ENCODE results near the gene C19orf12.

C19orf12 gene

GRCh38 chr19:29752450-29753025, 37.5 kb upstream of the C19orf12 start:
- Histone ChIP-seq H3K27me3 (ENCODE audit: control insufficient read depth, insufficient read depth, low read length) (no peaks in the 10 kb centered on the region), H3K9ac (ENCODE audit: low read depth, low read length) (no peak overlapping the region)

GRCh38 chr19:29751932-29752331, 36.9 kb upstream of the C19orf12 start:
- Histone ChIP-seq H3K27me3 (ENCODE audit: control insufficient read depth, insufficient read depth, low read length) (no peaks in the 10 kb centered on the region), H3K4me1 (ENCODE audit: control insufficient read depth, insufficient read depth, low read length) (no peaks in the 10 kb centered on the region)

More at GRCh38 chr19:29752450-29753025, 37.5 kb upstream of the C19orf12 start:
- Histone ChIP-seq H3K4me3 (ENCODE audit: low read depth, low read length) (no peak overlapping the region), H3K9me3 (ENCODE audit: control insufficient read depth, insufficient read depth, low read length) (no peaks in the 10 kb centered on the region), H3K36me3 (ENCODE audit: control insufficient read depth, insufficient read depth, low read length) (no peaks in the 10 kb centered on the region), H3K27ac (ENCODE audit: low read depth, low read length) (no peak overlapping the region), H3K4me1 (ENCODE audit: control insufficient read depth, insufficient read depth, low read length) (no peaks in the 10 kb centered on the region)

GRCh38 chr19:29750001-29750400, 34.9 kb upstream of the C19orf12 start:
- H3K36me3 ChIP-seq (ENCODE audit: control insufficient read depth, insufficient read depth, low read length), result no peaks in the 10 kb centered on the region
- H3K4me1 ChIP-seq (ENCODE audit: control insufficient read depth, insufficient read depth, low read length), result no peaks in the 10 kb centered on the region
- no peak overlapping the region for H3K4me3 ChIP-seq (ENCODE audit: low read depth, low read length)
- H3K9me3 ChIP-seq (ENCODE audit: control insufficient read depth, insufficient read depth, low read length), result no peaks in the 10 kb centered on the region
- no peak overlapping the region for H3K9ac ChIP-seq (ENCODE audit: low read depth, low read length)
- no peaks in the 10 kb centered on the region for H3K27me3 ChIP-seq (ENCODE audit: control insufficient read depth, insufficient read depth, low read length)
- H3K27ac ChIP-seq (ENCODE audit: low read depth, low read length), result no peak overlapping the region

More at GRCh38 chr19:29751932-29752331, 36.9 kb upstream of the C19orf12 start:
- Histone ChIP-seq H3K9me3 (ENCODE audit: control insufficient read depth, insufficient read depth, low read length) (no peaks in the 10 kb centered on the region), H3K4me3 (ENCODE audit: low read depth, low read length) (no peak overlapping the region), H3K27ac (ENCODE audit: low read depth, low read length) (no peak overlapping the region), H3K36me3 (ENCODE audit: control insufficient read depth, insufficient read depth, low read length) (no peaks in the 10 kb centered on the region), H3K9ac (ENCODE audit: low read depth, low read length) (no peak overlapping the region)

GRCh38 chr19:29748996-29749849, 34.2 kb upstream of the C19orf12 start:
- no peaks in the 10 kb centered on the region for H3K9me3 ChIP-seq (ENCODE audit: control insufficient read depth, insufficient read depth, low read length)
- H3K27me3 ChIP-seq (ENCODE audit: control insufficient read depth, insufficient read depth, low read length), result no peaks in the 10 kb centered on the region
- no peaks in the 10 kb centered on the region for H3K4me1 ChIP-seq (ENCODE audit: control insufficient read depth, insufficient read depth, low read length)
- H3K4me3 ChIP-seq (ENCODE audit: low read depth, low read length), result no peak overlapping the region
- H3K27ac ChIP-seq (ENCODE audit: low read depth, low read length), result no peak overlapping the region
- no peak overlapping the region for H3K9ac ChIP-seq (ENCODE audit: low read depth, low read length)
- H3K36me3 ChIP-seq (ENCODE audit: control insufficient read depth, insufficient read depth, low read length), result no peaks in the 10 kb centered on the region

GRCh38 chr19:29745253-29745652, 30.2 kb upstream of the C19orf12 start:
- Histone ChIP-seq H3K27ac (ENCODE audit: low read depth, low read length) (no peak overlapping the region), H3K36me3 (ENCODE audit: control insufficient read depth, insufficient read depth, low read length) (no peaks in the 10 kb centered on the region), H3K9me3 (ENCODE audit: control insufficient read depth, insufficient read depth, low read length) (no peaks in the 10 kb centered on the region), H3K4me3 (ENCODE audit: low read depth, low read length) (no peak overlapping the region), H3K4me1 (ENCODE audit: control insufficient read depth, insufficient read depth, low read length) (no peaks in the 10 kb centered on the region), H3K9ac (ENCODE audit: low read depth, low read length) (no peak overlapping the region), H3K27me3 (ENCODE audit: control insufficient read depth, insufficient read depth, low read length) (no peaks in the 10 kb centered on the region)

GRCh38 chr19:29743681-29744080, 28.6 kb upstream of the C19orf12 start:
- no peaks in the 10 kb centered on the region for H3K4me1 ChIP-seq (ENCODE audit: control insufficient read depth, insufficient read depth, low read length)
- H3K27ac ChIP-seq (ENCODE audit: low read depth, low read length), result no peak overlapping the region
- no peaks in the 10 kb centered on the region for H3K9me3 ChIP-seq (ENCODE audit: control insufficient read depth, insufficient read depth, low read length)
- no peaks in the 10 kb centered on the region for H3K36me3 ChIP-seq (ENCODE audit: control insufficient read depth, insufficient read depth, low read length)
- no peaks in the 10 kb centered on the region for H3K27me3 ChIP-seq (ENCODE audit: control insufficient read depth, insufficient read depth, low read length)
- no peak overlapping the region for H3K9ac ChIP-seq (ENCODE audit: low read depth, low read length)
- no peak overlapping the region for H3K4me3 ChIP-seq (ENCODE audit: low read depth, low read length)

- no peak overlapping the region for H3K4me3 ChIP-seq (ENCODE audit: low read depth, low read length)
- H3K4me1 ChIP-seq (ENCODE audit: control insufficient read depth, insufficient read depth, low read length), result no peaks in the 10 kb centered on the region
- no peaks in the 10 kb centered on the region for H3K27me3 ChIP-seq (ENCODE audit: control insufficient read depth, insufficient read depth, low read length)
- no peaks in the 10 kb centered on the region for H3K36me3 ChIP-seq (ENCODE audit: control insufficient read depth, insufficient read depth, low read length)
- no peak overlapping the region for H3K27ac ChIP-seq (ENCODE audit: low read depth, low read length)
- H3K9ac ChIP-seq (ENCODE audit: low read depth, low read length), result no peak overlapping the region
- H3K9me3 ChIP-seq (ENCODE audit: control insufficient read depth, insufficient read depth, low read length), result no peaks in the 10 kb centered on the region
These were observed 26.7 kb upstream of the C19orf12 start for GRCh38 chr19:29741776-29742175.

- H3K27ac ChIP-seq (ENCODE audit: low read depth, low read length), result no peak overlapping the region
- H3K27me3 ChIP-seq (ENCODE audit: control insufficient read depth, insufficient read depth, low read length), result no peaks in the 10 kb centered on the region
- no peaks in the 10 kb centered on the region for H3K36me3 ChIP-seq (ENCODE audit: control insufficient read depth, insufficient read depth, low read length)
- H3K9ac ChIP-seq (ENCODE audit: low read depth, low read length), result no peak overlapping the region
- no peak overlapping the region for H3K4me3 ChIP-seq (ENCODE audit: low read depth, low read length)
- no peaks in the 10 kb centered on the region for H3K9me3 ChIP-seq (ENCODE audit: control insufficient read depth, insufficient read depth, low read length)
- H3K4me1 ChIP-seq (ENCODE audit: control insufficient read depth, insufficient read depth, low read length), result no peaks in the 10 kb centered on the region
These were observed 26.2 kb upstream of the C19orf12 start for GRCh38 chr19:29741226-29741625.

GRCh38 chr19:29737461-29738000, 22.5 kb upstream of the C19orf12 start:
- Histone ChIP-seq H3K27me3 (ENCODE audit: control insufficient read depth, insufficient read depth, low read length) (no peaks in the 10 kb centered on the region), H3K4me3 (ENCODE audit: low read depth, low read length) (no peak overlapping the region), H3K4me1 (ENCODE audit: control insufficient read depth, insufficient read depth, low read length) (no peaks in the 10 kb centered on the region), H3K36me3 (ENCODE audit: control insufficient read depth, insufficient read depth, low read length) (no peaks in the 10 kb centered on the region), H3K9me3 (ENCODE audit: control insufficient read depth, insufficient read depth, low read length) (no peaks in the 10 kb centered on the region), H3K9ac (ENCODE audit: low read depth, low read length) (no peak overlapping the region), H3K27ac (ENCODE audit: low read depth, low read length) (no peak overlapping the region)

GRCh38 chr19:29735829-29736228, 20.8 kb upstream of the C19orf12 start:
- no peak overlapping the region for H3K4me3 ChIP-seq (ENCODE audit: low read depth, low read length)
- no peak overlapping the region for H3K9ac ChIP-seq (ENCODE audit: low read depth, low read length)
- no peaks in the 10 kb centered on the region; the same call in 1 of the 2 replicates for H3K27me3 ChIP-seq (ENCODE audit: control insufficient read depth, insufficient read depth, low read length)
- H3K36me3 ChIP-seq (ENCODE audit: control insufficient read depth, insufficient read depth, low read length), result no peaks in the 10 kb centered on the region
- H3K27ac ChIP-seq (ENCODE audit: low read depth, low read length), result no peak overlapping the region
- no peaks in the 10 kb centered on the region for H3K9me3 ChIP-seq (ENCODE audit: control insufficient read depth, insufficient read depth, low read length)
- no peaks in the 10 kb centered on the region for H3K4me1 ChIP-seq (ENCODE audit: control insufficient read depth, insufficient read depth, low read length)

- no peaks in the 10 kb centered on the region for H3K9me3 ChIP-seq (ENCODE audit: control insufficient read depth, insufficient read depth, low read length)
- no peaks in the 10 kb centered on the region for H3K4me1 ChIP-seq (ENCODE audit: control insufficient read depth, insufficient read depth, low read length)
- H3K27me3 ChIP-seq (ENCODE audit: control insufficient read depth, insufficient read depth, low read length), result no peaks in the 10 kb centered on the region; the same call in 1 of the 2 replicates
- H3K27ac ChIP-seq (ENCODE audit: low read depth, low read length), result no peak overlapping the region
- H3K36me3 ChIP-seq (ENCODE audit: control insufficient read depth, insufficient read depth, low read length), result no peaks in the 10 kb centered on the region
- H3K9ac ChIP-seq (ENCODE audit: low read depth, low read length), result no peak overlapping the region
- H3K4me3 ChIP-seq (ENCODE audit: low read depth, low read length), result no peak overlapping the region
These were observed 16.3 kb upstream of the C19orf12 start for GRCh38 chr19:29731331-29731850.

Measured in HUES48 (cell line).